HG03025 (cell line): ENCODE measurements around the gene LUC7L.
"Not testable (repeated sequence)": the region's sequence is repeated elsewhere in the genome, so short reads cannot be mapped to it uniquely, and the experiment has no call there.

Experiments
- ATAC-seq: cut with Tn5 transposase; IDR thresholded peaks from one replicate; pipeline ENCODE4 v1.9.1; 2021; ENCODE audit warnings: mild to moderate bottlenecking, moderate library complexity; ENCODE audit not compliant: unreplicated experiment, low FRiP score

LUC7L gene

GRCh38 chr16:263944-264343, 34.7 kb upstream of the LUC7L start:
- no peak for ATAC-seq

DNA sequence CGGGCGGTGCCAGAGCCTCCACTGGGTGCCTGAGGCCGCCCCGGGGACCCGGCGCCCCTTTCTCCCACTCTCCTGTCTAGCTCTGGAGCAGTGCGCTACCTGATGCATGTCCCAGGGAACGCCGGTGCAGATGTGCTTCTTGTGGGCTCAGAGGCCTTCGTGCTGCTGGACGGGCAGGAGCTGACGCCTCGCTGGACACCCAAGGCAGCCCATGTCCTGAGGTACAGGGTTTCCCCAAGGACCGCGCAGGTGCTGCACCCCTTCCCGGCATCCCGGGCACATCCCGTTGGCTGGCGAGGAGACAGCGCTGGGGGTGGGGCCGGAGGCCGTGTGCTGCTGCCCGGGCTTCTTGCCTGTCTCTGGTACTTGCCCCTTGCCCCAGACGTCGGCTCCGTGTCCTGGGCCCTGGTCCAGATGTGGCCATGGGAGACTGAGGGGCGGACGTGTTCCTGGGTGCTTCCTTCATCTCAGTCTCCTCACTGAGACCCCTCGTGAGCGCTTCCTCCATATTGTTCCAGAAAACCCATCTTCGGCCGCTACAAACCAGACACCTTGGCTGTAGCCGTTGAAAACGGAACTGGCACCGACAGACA, 34.0 kb upstream of the LUC7L start:
- no peak for ATAC-seq

GRCh38 chr16:262121-262745, 33.0 kb upstream of the LUC7L start:
- no peak for ATAC-seq

GRCh38 chr16:261031-261691, 31.9 kb upstream of the LUC7L start:
- ATAC-seq, result no peak

GRCh38 chr16:260326-260725, 31.1 kb upstream of the LUC7L start:
- ATAC-seq, result no peak

DNA sequence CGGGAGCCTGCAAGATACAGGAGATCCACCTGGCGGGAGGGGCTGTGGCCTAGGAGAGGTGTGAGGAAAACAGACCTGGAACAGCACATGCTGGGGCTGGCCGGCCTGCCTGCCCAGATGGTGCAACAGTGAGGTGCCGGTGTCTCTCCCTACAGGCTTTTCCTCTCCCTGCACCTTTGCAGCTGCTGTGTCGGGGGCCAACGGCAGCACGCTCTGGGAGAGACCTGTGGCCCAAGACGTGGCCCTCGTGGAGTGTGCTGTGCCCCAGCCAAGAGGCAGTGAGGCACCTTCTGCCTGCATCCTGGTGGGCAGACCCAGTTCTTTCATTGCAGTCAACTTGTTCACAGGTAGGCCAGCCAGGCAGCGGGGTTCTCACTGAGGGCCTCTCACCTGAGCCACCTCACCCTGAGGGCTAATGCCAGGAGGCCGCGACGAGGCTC, 30.6 kb upstream of the LUC7L start:
- ATAC-seq, result no peak

DNA sequence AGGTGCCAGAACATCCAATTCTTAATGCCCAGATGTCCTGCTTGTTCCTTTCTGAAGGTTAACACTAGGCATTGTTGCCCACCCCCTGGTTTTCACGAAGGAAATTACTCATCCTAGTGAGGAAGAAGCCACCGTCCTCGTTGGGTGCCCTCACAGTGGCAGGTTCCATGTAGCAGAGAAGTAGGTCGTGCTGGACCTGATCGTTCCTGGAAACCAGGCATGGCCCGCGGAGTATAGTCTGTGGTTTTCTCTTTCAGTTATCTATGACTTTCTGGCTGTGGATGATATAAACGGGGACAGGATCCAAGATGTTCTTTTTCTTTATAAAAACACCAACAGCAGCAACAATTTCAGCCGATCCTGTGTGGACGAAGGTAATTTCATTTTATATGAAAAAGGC, 30.0 kb upstream of the LUC7L start:
- no peak for ATAC-seq

GRCh38 chr16:258091-258490, 28.8 kb upstream of the LUC7L start:
- ATAC-seq, result not testable (repeated sequence)

DNA sequence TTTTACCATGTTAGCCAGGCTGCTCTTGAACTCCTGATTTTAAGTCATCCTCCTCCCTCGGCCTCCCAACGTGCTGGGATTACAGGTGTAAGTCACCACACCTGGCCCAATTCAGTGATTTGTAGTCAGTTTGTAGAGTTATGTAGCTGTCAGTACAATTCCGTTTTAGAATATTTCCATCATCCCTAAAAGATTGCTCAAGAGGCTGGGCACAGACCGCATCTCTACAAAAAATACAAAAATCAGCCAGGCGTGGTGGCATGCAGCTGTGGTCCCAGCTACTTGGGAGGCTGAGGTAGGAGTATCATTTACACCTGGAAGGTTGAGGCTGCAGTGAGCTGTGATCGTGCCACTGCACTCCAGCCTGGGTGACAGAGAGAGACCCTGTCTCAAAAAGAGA, 25.9 kb upstream of the LUC7L start:
- ATAC-seq, result no peak

GRCh38 chr16:254461-254860, 25.2 kb upstream of the LUC7L start:
- ATAC-seq, result no peak

GRCh38 chr16:253833-254232, 24.6 kb upstream of the LUC7L start:
- ATAC-seq, result no peak

DNA sequence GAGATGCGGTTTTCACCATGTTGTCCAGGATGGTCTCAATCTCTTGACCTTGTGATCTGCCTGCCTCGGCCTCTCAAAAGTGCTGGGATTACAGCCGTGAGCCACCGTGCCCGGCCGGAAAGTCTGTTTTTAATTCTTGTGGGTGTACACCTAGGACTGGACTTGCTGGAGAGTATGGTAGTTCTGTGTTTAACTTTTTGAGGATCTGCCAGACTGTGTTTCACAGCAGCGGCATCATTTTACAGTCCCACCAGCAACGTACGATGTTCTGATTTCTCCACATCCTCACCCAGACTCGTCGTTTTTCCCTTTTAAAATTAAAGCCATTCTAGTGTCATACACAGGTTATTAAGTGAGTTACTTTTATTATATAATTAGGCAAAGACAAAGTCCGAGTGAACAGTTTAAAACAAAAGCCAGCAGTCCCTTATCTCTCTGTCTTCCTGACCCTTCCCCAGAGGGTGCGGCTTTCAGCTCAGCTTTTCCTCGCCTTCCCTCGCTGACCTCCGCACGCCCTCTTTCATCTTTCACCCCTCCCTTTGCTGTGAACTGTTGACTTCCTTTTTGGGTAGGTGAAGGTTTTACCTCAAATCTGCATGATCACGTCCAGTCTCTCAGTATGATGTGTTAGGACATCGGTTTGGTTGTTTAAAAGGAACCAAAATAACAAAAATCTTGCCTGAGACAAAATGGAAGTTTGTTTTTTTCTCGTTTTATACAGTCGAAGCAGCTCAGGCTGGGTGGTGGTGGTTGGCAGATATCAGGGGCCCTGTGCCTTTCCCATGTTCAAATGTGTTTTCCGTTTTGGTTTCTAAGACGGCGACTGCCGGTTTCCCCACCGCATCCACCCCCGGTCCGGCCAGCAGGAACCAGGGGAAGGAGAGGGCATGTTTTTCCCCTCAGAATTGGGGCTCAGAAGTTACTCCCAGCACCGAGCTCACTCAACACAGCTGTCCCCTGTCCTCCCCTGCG, 23.4 kb upstream of the LUC7L start:
- ATAC-seq, result no peak

DNA sequence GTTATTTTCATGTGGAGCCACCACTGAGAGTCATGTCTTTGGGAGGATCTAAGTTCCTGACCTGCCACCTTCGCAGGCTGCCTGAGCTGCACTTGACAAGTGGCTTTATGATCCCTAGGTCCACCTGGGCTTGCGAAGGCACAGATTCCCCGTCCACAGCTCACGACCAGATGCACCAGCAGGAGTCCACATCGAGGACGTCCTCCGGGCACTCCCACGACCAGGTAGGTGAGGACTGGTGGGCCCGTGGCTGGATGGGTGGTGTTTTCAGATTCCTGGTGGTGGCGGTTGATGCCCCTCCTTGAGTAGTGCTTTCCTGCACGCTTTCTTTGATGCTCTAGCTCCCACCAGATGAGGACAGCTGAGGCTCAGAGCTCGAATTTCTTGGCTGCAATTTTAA, 20.2 kb upstream of the LUC7L start:
- no peak for ATAC-seq

GRCh38 chr16:247027-247426, 17.8 kb upstream of the LUC7L start:
- ATAC-seq, result no peak

DNA sequence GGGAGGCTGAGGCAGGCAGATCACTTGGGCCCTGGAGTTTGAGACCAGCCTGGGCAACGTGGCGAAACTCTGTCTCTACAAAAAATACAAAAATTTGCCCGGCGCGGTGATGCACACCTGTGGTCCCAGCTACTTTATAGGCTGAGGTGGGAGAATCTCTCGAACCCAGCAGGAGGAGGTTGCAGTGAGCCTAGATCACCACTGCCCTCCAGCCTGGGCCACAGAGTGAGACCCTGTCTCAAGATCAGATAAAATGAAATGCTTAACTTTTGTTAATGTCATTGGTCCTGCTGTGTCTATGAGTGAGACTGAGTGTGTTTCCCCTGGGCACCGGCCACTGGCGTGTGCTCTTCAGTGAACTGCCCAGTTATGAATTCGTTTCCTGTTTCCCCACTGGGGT, 15.9 kb upstream of the LUC7L start:
- ATAC-seq, result no peak

DNA sequence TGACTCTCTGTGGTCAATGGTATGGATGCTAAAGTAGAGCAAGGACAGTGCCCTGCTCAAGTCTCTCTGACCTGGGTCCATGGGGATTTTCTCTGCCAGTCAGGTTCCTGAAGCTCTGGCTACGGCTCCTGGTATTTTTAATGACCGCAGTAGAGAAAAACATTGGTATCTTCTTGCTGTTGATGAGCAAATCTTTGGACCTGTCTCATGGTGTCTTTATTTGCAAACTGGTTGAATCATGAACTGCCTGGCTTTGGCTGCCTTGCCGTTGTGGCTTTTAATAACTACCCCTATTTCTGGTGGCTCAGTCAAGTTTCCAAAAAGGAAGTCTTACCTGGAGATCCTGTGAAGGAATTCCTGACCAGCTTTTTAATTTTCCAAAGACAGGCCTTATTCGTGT, 14.1 kb upstream of the LUC7L start:
- ATAC-seq, result no peak

DNA sequence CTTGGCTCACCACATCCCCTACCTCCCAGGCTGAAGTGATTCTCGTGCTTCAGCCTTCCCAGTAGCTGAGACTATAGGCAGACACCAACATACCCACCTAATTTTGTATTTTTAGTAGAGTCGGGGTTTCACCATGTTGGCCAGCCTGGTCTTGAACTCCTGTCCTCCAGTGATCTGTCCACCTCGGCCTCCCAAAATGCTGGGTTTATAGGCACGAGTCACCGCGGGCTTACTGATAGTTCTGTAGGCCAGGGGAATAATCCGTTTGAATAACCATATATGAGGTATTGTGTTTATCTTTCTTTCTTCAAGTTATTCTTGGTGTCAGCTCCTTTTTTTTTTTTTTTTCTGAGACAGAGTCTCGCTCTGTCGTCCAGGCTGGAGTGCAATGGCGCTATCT, 13.0 kb upstream of the LUC7L start:
- ATAC-seq, result no peak

GRCh38 chr16:240559-240958, 11.3 kb upstream of the LUC7L start:
- no peak for ATAC-seq

DNA sequence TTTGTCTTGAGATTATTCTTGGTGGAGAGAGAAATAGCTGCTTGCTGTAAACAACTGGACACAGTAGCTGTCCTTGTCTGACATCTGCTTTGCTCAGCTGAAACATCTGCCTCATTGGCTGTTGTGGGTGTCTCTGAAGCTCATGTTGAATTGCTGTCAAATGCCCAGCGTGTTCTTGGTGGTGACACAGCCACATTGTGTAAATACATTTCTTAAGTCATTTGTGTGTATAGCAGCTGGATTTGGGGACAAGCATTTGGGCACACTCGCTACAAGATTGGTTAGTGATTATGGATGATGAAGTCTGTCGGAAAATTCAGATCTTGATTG, 10.7 kb upstream of the LUC7L start:
- ATAC-seq, result no peak

GRCh38 chr16:234468-235305, 5.4 kb upstream of the LUC7L start, which contains the start of gene FAM234A:
FAM234A (plus strand) TSS chr16:234821; CDS start chr16:254414, 19,593 bp downstream.
- ATAC-seq, result peak; percentile 75
